SH-SY5Y (cell line): ENCODE data around the gene RIMS3.

Source experiments
- GATA2 ChIP-seq: IDR thresholded peaks from 2 replicates; pipeline ENCODE4 v1.6.1; 2011; ENCODE audit warnings: mild to moderate bottlenecking, low read depth, low read length
- GATA3 ChIP-seq: IDR thresholded peaks from 2 replicates; pipeline ENCODE4 v1.6.1; 2011; ENCODE audit warnings: low read depth, mild to moderate bottlenecking, low read length, moderate library complexity

GRCh38 chr1:40588586-40588985 is 76.9 kb downstream of the RIMS3 start:
- no peak for TF ChIP-seq GATA2
- no peak for TF ChIP-seq GATA3
